ENCODE measurements around the gene POMC. TPM values are rescaled to one million over a fixed set of nuclear protein-coding genes. Genes with fewer than 3 reads are reported as not detected.

Gene POMC
- total and polyA plus RNA-seq, 2 donors = 1.5 to 4.1 TPM

GRCh38 chr2:25197336-25198208, 29.2 kb upstream of the POMC start:
- no peak overlapping the region for H3K4me3 ChIP-seq (ENCODE audit: low read depth, low read length)
- DNase-seq (ENCODE audit: extremely low spot score) = no peak
- H3K4me1 ChIP-seq (ENCODE audit: insufficient read depth) = no peaks in the 10 kb centered on the region
- H3K36me3 ChIP-seq (ENCODE audit: insufficient read depth) = no peaks in the 10 kb centered on the region
- WGBS = 64% methylated on average over 12 of the region's 12 CpGs
- H3K27ac ChIP-seq (ENCODE audit: low read depth) = no peak overlapping the region

- WGBS = 90% methylated on average over 9 of the region's 9 CpGs
- Histone ChIP-seq H3K4me1 (ENCODE audit: insufficient read depth) (no peaks in the 10 kb centered on the region), H3K36me3 (ENCODE audit: insufficient read depth) (no peaks in the 10 kb centered on the region), H3K4me3 (ENCODE audit: low read depth, low read length) (no peak overlapping the region), H3K27ac (ENCODE audit: low read depth) (no peak overlapping the region)
- DNase-seq (ENCODE audit: extremely low spot score) = no peak
These were observed 26.3 kb upstream of the POMC start for GRCh38 chr2:25194576-25195122.

GRCh38 chr2:25190536-25190935, 22.2 kb upstream of the POMC start:
- Histone ChIP-seq H3K27ac (ENCODE audit: low read depth) (no peak overlapping the region), H3K4me1 (ENCODE audit: insufficient read depth) (no peaks in the 10 kb centered on the region), H3K36me3 (ENCODE audit: insufficient read depth) (no peaks in the 10 kb centered on the region), H3K4me3 (ENCODE audit: low read depth, low read length) (no peak overlapping the region)
- DNase-seq (ENCODE audit: extremely low spot score) = no peak
- WGBS = 82% methylated on average over 5 of the region's 5 CpGs

GRCh38 chr2:25188405-25188804, 20.0 kb upstream of the POMC start:
- H3K4me1 ChIP-seq (ENCODE audit: insufficient read depth) = no peaks in the 10 kb centered on the region
- 86% methylated on average over 4 of the region's 4 CpGs for WGBS

GRCh38 chr2:25187729-25188350, 19.5 kb upstream of the POMC start:
- Histone ChIP-seq H3K4me3 (ENCODE audit: low read depth, low read length) (no peak overlapping the region), H3K4me1 (ENCODE audit: insufficient read depth) (no peaks in the 10 kb centered on the region), H3K36me3 (ENCODE audit: insufficient read depth) (no peaks in the 10 kb centered on the region), H3K27ac (ENCODE audit: low read depth) (no peak overlapping the region)
- DNase-seq (ENCODE audit: extremely low spot score) = no peak
- WGBS = 79% methylated on average over 11 of the region's 11 CpGs

More at GRCh38 chr2:25188405-25188804, 20.0 kb upstream of the POMC start:
- no peak for DNase-seq (ENCODE audit: extremely low spot score)
- H3K36me3 ChIP-seq (ENCODE audit: insufficient read depth) = no peaks in the 10 kb centered on the region
- no peak overlapping the region for H3K27ac ChIP-seq (ENCODE audit: low read depth)
- H3K4me3 ChIP-seq (ENCODE audit: low read depth, low read length) = no peak overlapping the region

- peak; percentile 49 for DNase-seq (ENCODE audit: extremely low spot score)
- H3K4me3 ChIP-seq (ENCODE audit: low read depth, low read length) = no peak overlapping the region
- no peaks in the 10 kb centered on the region for H3K36me3 ChIP-seq (ENCODE audit: insufficient read depth)
- WGBS = 55% methylated on average over 5 of the region's 5 CpGs
- no peaks in the 10 kb centered on the region for H3K4me1 ChIP-seq (ENCODE audit: insufficient read depth)
- no peak overlapping the region for H3K27ac ChIP-seq (ENCODE audit: low read depth)
These were observed 15.9 kb upstream of the POMC start for GRCh38 chr2:25184254-25184653.

- no peaks in the 10 kb centered on the region for H3K36me3 ChIP-seq (ENCODE audit: insufficient read depth)
- WGBS = 84% methylated on average over 10 of the region's 10 CpGs
- H3K4me1 ChIP-seq (ENCODE audit: insufficient read depth) = no peaks in the 10 kb centered on the region
- no peak for DNase-seq (ENCODE audit: extremely low spot score)
- H3K27ac ChIP-seq (ENCODE audit: low read depth) = no peak overlapping the region
- no peak overlapping the region for H3K4me3 ChIP-seq (ENCODE audit: low read depth, low read length)
These were observed 10.6 kb upstream of the POMC start for GRCh38 chr2:25178976-25179375.

- H3K27ac ChIP-seq (ENCODE audit: low read depth) = no peak overlapping the region
- no peaks in the 10 kb centered on the region for H3K4me1 ChIP-seq (ENCODE audit: insufficient read depth)
- no peaks in the 10 kb centered on the region for H3K36me3 ChIP-seq (ENCODE audit: insufficient read depth)
- DNase-seq (ENCODE audit: extremely low spot score) = no peak
- 84% methylated on average over 8 of the region's 8 CpGs for WGBS
- H3K4me3 ChIP-seq (ENCODE audit: low read depth, low read length) = no peak overlapping the region
These were observed 8.8 kb upstream of the POMC start for GRCh38 chr2:25177211-25177611.

- H3K36me3 ChIP-seq (ENCODE audit: insufficient read depth) = no peaks in the 10 kb centered on the region
- no peak overlapping the region for H3K4me3 ChIP-seq (ENCODE audit: low read depth, low read length)
- no peaks in the 10 kb centered on the region for H3K4me1 ChIP-seq (ENCODE audit: insufficient read depth)
- no peak for DNase-seq (ENCODE audit: extremely low spot score)
- no peak overlapping the region for H3K27ac ChIP-seq (ENCODE audit: low read depth)
- 76% methylated on average over 5 of the region's 5 CpGs for WGBS
These were observed 8.3 kb upstream of the POMC start for GRCh38 chr2:25176541-25177181.

- no peak overlapping the region for H3K27ac ChIP-seq (ENCODE audit: low read depth)
- DNase-seq (ENCODE audit: extremely low spot score) = no peak
- H3K4me3 ChIP-seq (ENCODE audit: low read depth, low read length) = no peak overlapping the region
- WGBS = 82% methylated on average over 6 of the region's 6 CpGs
- no peaks in the 10 kb centered on the region for H3K36me3 ChIP-seq (ENCODE audit: insufficient read depth)
- no peaks in the 10 kb centered on the region for H3K4me1 ChIP-seq (ENCODE audit: insufficient read depth)
These were observed 7.8 kb upstream of the POMC start for GRCh38 chr2:25176138-25176537.

- H3K4me1 ChIP-seq (ENCODE audit: insufficient read depth) = no peaks in the 10 kb centered on the region
- WGBS = 93% methylated on average over 6 of the region's 6 CpGs
- no peak overlapping the region for H3K27ac ChIP-seq (ENCODE audit: low read depth)
- no peak overlapping the region for H3K4me3 ChIP-seq (ENCODE audit: low read depth, low read length)
- DNase-seq (ENCODE audit: extremely low spot score) = no peak
- no peaks in the 10 kb centered on the region for H3K36me3 ChIP-seq (ENCODE audit: insufficient read depth)
These were observed 5.9 kb upstream of the POMC start for GRCh38 chr2:25174192-25174861.

- Histone ChIP-seq H3K4me3 (ENCODE audit: low read depth, low read length) (no peak overlapping the region), H3K27ac (ENCODE audit: low read depth) (no peak overlapping the region), H3K36me3 (ENCODE audit: insufficient read depth) (no peaks in the 10 kb centered on the region), H3K4me1 (ENCODE audit: insufficient read depth) (no peaks in the 10 kb centered on the region)
- WGBS = 75% methylated on average over 5 of the region's 5 CpGs
- DNase-seq (ENCODE audit: extremely low spot score) = no peak
These were observed 5.3 kb upstream of the POMC start for GRCh38 chr2:25173719-25174118.

- no peak for DNase-seq (ENCODE audit: extremely low spot score)
- Histone ChIP-seq H3K4me3 (ENCODE audit: low read depth, low read length) (no peak overlapping the region), H3K36me3 (ENCODE audit: insufficient read depth) (no peaks in the 10 kb centered on the region), H3K27ac (ENCODE audit: low read depth) (no peak overlapping the region), H3K4me1 (ENCODE audit: insufficient read depth) (no peaks in the 10 kb centered on the region)
- WGBS = 89% methylated on average over 7 of the region's 7 CpGs
These were observed 2.5 kb upstream of the POMC start for GRCh38 chr2:25170888-25171287.
